Prostate gland (tissue), 2 donors: ENCODE measurements around the gene TMPRSS2. TPM values are rescaled to one million over a fixed set of nuclear protein-coding genes. Genes with fewer than 3 reads are reported as not detected.
"Not testable (repeated sequence)": the region's sequence is repeated elsewhere in the genome, so short reads cannot be mapped to it uniquely, and the experiment has no call there.

Experiments used
- DNase-seq: peaks from one replicate; pipeline ENCODE4 v3.0.0-alpha.2; 2019; ENCODE audit warnings: low spot score
- H3K27ac ChIP-seq, 2 donors: fragments of 200-600 bp; sonication (generic); 2 replicates each; pipeline ENCODE4 v1.5.1; 2017 to 2019
- H3K27me3 ChIP-seq: fragments of 200-600 bp; sonication (generic); replicated peaks from 2 replicates; pipeline ENCODE4 v1.5.1; 2019; ENCODE audit not compliant: insufficient read depth
- H3K36me3 ChIP-seq, 2 donors: fragments of 200-600 bp; sonication (generic); 1 replicate in 1 of 2; 2 replicates in 1 of 2; pipeline versions ENCODE4 v1.5.1 to v1.8.1; 2017 to 2019
- H3K4me1 ChIP-seq: fragments of 200-600 bp; sonication (generic); replicated peaks from 2 replicates; pipeline ENCODE4 v1.5.1; 2019
- H3K4me3 ChIP-seq, 2 donors: fragments of 200-600 bp; sonication (generic); 2 replicates each; pipeline ENCODE4 v1.5.1; 2017 to 2019
- H3K9me3 ChIP-seq: fragments of 200-600 bp; sonication (generic); 2 replicates; pipeline ENCODE4 v1.5.1; 2017
- CTCF ChIP-seq, 4 experiments: fragments of 200-600 bp in 2 of 4; fragments of 450-650 bp in 2 of 4; sonication (generic) in 2 of 4; IDR thresholded peaks; 1 replicate in 3 of 4; 2 replicates in 1 of 4; pipeline ENCODE4 v1.5.1; 2016 to 2019; ENCODE audit warnings: antibody characterized with exemption in 4 of 4, mild to moderate bottlenecking in 2 of 4, moderate library complexity in 2 of 4
- POLR2A ChIP-seq: fragments of 450-650 bp; IDR thresholded peaks from one replicate; pipeline ENCODE4 v1.6.1; 2016; ENCODE audit warnings: antibody characterized with exemption, mild to moderate bottlenecking
- POLR2AphosphoS5 ChIP-seq: sonication (generic); formaldehyde crosslinking; IDR thresholded peaks from one replicate; pipeline ENCODE4 v1.6.1; 2017; ENCODE audit warnings: antibody characterized with exemption
- WGBS: methylation state at CpG from one replicate; pipeline ENCODE4 v1.1.5; 2018; 5-methylcytosine and 5-hydroxymethylcytosine counted together
- intact Hi-C: fragments of 100-400 bp; cut with DNase I; formaldehyde crosslinking; loops from one replicate; pipeline ENCODE4 v1.14.2; 2022
- total RNA-seq, 2 donors: library from RNA; depleted of rRNA; stranded (reverse); fragments of >200 nt; gene quantifications; one replicate each; pipeline ENCODE4 v1.1.0, GENCODE V29; 2016

The TMPRSS2 gene
- total RNA-seq, 2 donors from 2014 or later: 336 to 786 TPM

GRCh38 chr21:41427556-41427955 lies 80.4 kb downstream of the TMPRSS2 start:
- no peaks in the 10 kb centered on the region for H3K4me1 ChIP-seq
- H3K4me3 ChIP-seq: no peak overlapping the region
- H3K9me3 ChIP-seq: no peaks in the 10 kb centered on the region
- WGBS: 93% methylated on average over 8 of the region's 8 CpGs
- no peak overlapping the region for H3K27ac ChIP-seq
- no peaks in the 10 kb centered on the region for H3K36me3 ChIP-seq
- H3K27me3 ChIP-seq: no peaks in the 10 kb centered on the region
- intact Hi-C loops: loop anchor here (10.0 kb wide), 1 partner anchor 263 kb away; the partner anchor contains the start of gene BACE2
- TF ChIP-seq POLR2AphosphoS5 (no peak), CTCF (IDR thresholded peaks at IDR 0.05) (no peak), POLR2A (no peak)
- no peak for DNase-seq

GRCh38 chr21:41426676-41427404 lies 81.1 kb downstream of the TMPRSS2 start:
- intact Hi-C loops: loop anchor here (10.0 kb wide), 1 partner anchor 262 kb away; the partner anchor contains the start of gene BACE2
- WGBS: 20% methylated on average over 41 of the region's 41 CpGs
- TF ChIP-seq POLR2A: no peak
- no peak for TF ChIP-seq CTCF (IDR thresholded peaks at IDR 0.05)
- no peak for TF ChIP-seq POLR2AphosphoS5
- Histone ChIP-seq H3K36me3 (no peaks in the 10 kb centered on the region), H3K27ac (peak overlapping the region; percentile 45 to 57), H3K4me1 (no peaks in the 10 kb centered on the region), H3K4me3 (peak overlapping the region; percentile 47 to 48), H3K9me3 (no peaks in the 10 kb centered on the region), H3K27me3 (no peaks in the 10 kb centered on the region)
- no peak for DNase-seq

- 2% methylated on average over 62 of the region's 65 CpGs for WGBS
- DNase-seq: peak; percentile 70
- Histone ChIP-seq H3K27ac (peak within 1 kb of the TSS; percentile 45 to 57), H3K9me3 (no peaks in the 10 kb centered on the region), H3K27me3 (no peaks in the 10 kb centered on the region), H3K4me3 (peak within 1 kb of the TSS; percentile 47 to 48), H3K4me1 (no peaks in the 10 kb centered on the region), H3K36me3 (no peaks in the 10 kb centered on the region)
- intact Hi-C loops: loop anchor here (10.0 kb wide), 1 partner anchor 261 kb away; the partner anchor contains the start of gene BACE2
- TF ChIP-seq POLR2AphosphoS5: peak; percentile 72
- peak in 2 of 4 experiments; percentile 6 to 7 for TF ChIP-seq CTCF (IDR thresholded peaks at IDR 0.05)
- TF ChIP-seq POLR2A: peak; percentile 86
Observed at GRCh38 chr21:41425954-41426675, 81.8 kb downstream of the TMPRSS2 start, which contains the start of gene MX1. Gene MX1, plus strand, starts transcription at chr21:41426239. Its CDS starts 5,832 bp downstream, at chr21:41432071.

- Histone ChIP-seq H3K36me3 (no peaks in the 10 kb centered on the region), H3K27me3 (no peaks in the 10 kb centered on the region), H3K9me3 (no peaks in the 10 kb centered on the region), H3K4me3 (peak overlapping the region; percentile 47 to 48), H3K4me1 (no peaks in the 10 kb centered on the region), H3K27ac (peak overlapping the region; percentile 45 to 57)
- TF ChIP-seq CTCF (IDR thresholded peaks at IDR 0.05) (no peak), POLR2A (no peak)
- no peak for DNase-seq
- intact Hi-C loops: loop anchor here (10.0 kb wide), 1 partner anchor 261 kb away; the partner anchor contains the start of gene BACE2
- WGBS: 64% methylated on average over 7 of the region's 7 CpGs
Observed at GRCh38 chr21:41425588-41425953, 82.4 kb downstream of the TMPRSS2 start.

GRCh38 chr21:41423305-41423636 lies 84.7 kb downstream of the TMPRSS2 start:
- WGBS: 82% methylated on average over 5 of the region's 5 CpGs
- not testable (repeated sequence) for H3K27me3 ChIP-seq, H3K9me3 ChIP-seq, DNase-seq, H3K36me3 ChIP-seq, H3K4me1 ChIP-seq, H3K4me3 ChIP-seq, H3K27ac ChIP-seq
- intact Hi-C loops: loop anchor here (10.0 kb wide), 1 partner anchor 258 kb away; the partner anchor contains the start of gene BACE2
